Astrocyte of the spinal cord (primary cell): ENCODE results near the gene ALKBH5.

Experiments
- DNase-seq: peaks from one replicate; pipeline ENCODE4 v3.0.0; 2011; ENCODE audit warnings: low read depth, low spot score
- H3K4me3 ChIP-seq: 2 replicates; pipeline ENCODE4 v1.5.1; 2011; ENCODE audit warnings: low read depth, mild to moderate bottlenecking, low read length, moderate library complexity
- CTCF ChIP-seq: IDR thresholded peaks from 2 replicates; pipeline ENCODE4 v1.5.1; 2012; ENCODE audit warnings: low read depth, mild to moderate bottlenecking, low read length, inconsistent platforms
- in situ Hi-C: cut with HindIII; loops from 2 replicates; pipeline ENCODE4 v1.10.0; 2017; ENCODE audit warnings: low sequenced_read_pairs

The ALKBH5 gene

GRCh38 chr17:18194804-18195203 lies 11.2 kb downstream of the ALKBH5 start:
- no peak overlapping the region for H3K4me3 ChIP-seq

GRCh38 chr17:18195246-18195645 lies 11.6 kb downstream of the ALKBH5 start:
- in situ Hi-C loops: no loop called here

More at GRCh38 chr17:18194804-18195203, 11.2 kb downstream of the ALKBH5 start:
- in situ Hi-C loops: no loop called here
- no peak for DNase-seq
- TF ChIP-seq CTCF: no peak

GRCh38 chr17:18197535-18198194 lies 14.0 kb downstream of the ALKBH5 start:
- in situ Hi-C loops: no loop called here
- no peak for DNase-seq
- TF ChIP-seq CTCF: no peak
- no peak overlapping the region for H3K4me3 ChIP-seq

More at GRCh38 chr17:18195246-18195645, 11.6 kb downstream of the ALKBH5 start:
- no peak overlapping the region for H3K4me3 ChIP-seq
- TF ChIP-seq CTCF: no peak
- DNase-seq: no peak

GRCh38 chr17:18198530-18198929 lies 14.9 kb downstream of the ALKBH5 start:
- no peak for DNase-seq
- no peak overlapping the region for H3K4me3 ChIP-seq
- no peak for TF ChIP-seq CTCF
- in situ Hi-C loops: no loop called here

GRCh38 chr17:18201108-18201507 lies 17.5 kb downstream of the ALKBH5 start:
- TF ChIP-seq CTCF: no peak
- in situ Hi-C loops: no loop called here
- DNase-seq: no peak
- H3K4me3 ChIP-seq: no peak overlapping the region

- no peak for TF ChIP-seq CTCF
- DNase-seq: no peak
- in situ Hi-C loops: no loop called here
- no peak overlapping the region for H3K4me3 ChIP-seq
Observed at GRCh38 chr17:18203308-18203707, 19.7 kb downstream of the ALKBH5 start.

GRCh38 chr17:18205861-18206260 lies 22.2 kb downstream of the ALKBH5 start:
- in situ Hi-C loops: no loop called here
- DNase-seq: no peak
- no peak overlapping the region for H3K4me3 ChIP-seq
- no peak for TF ChIP-seq CTCF
